Natural killer cell treated with Interleukin-12 subunit alpha and Interleukin-12 subunit beta and Interleukin-15 and Interleukin-18, amount 100 ng/mL, for 72 hours (primary cell): ENCODE data around the gene PHETA2. TPM values are rescaled to one million over a fixed set of nuclear protein-coding genes. Genes with fewer than 3 reads are reported as not detected.
"Not testable (repeated sequence)": the region's sequence is repeated elsewhere in the genome, so short reads cannot be mapped to it uniquely, and the experiment has no call there.

Experiments used
- ATAC-seq, 2 donors: fragments of 150-1000 bp; cut with Tn5 transposase in 1 of 2; sonication (Bioruptor Pico), chemical (Tn5 transposase) in 1 of 2; 2 replicates each; pipeline ENCODE4 v1.10.0; 2021
- DNase-seq: peaks from one replicate; pipeline ENCODE4 v3.0.0; 2022; ENCODE audit warnings: low spot score
- H3K27ac Mint-ChIP-seq, 2 donors: 1 replicate in 1 of 2; 2 replicates in 1 of 2; pipeline ENCODE4 v1.8.0; 2022; ENCODE audit warnings: mixed read lengths in 2 of 2, mild to moderate bottlenecking in 1 of 2, moderate library complexity in 1 of 2
- H3K27me3 Mint-ChIP-seq, 2 donors: 1 replicate in 1 of 2; 2 replicates in 1 of 2; pipeline ENCODE4 v1.8.0; 2022; ENCODE audit warnings: mixed read lengths in 2 of 2
- H3K36me3 Mint-ChIP-seq: one replicate; pipeline ENCODE4 v1.8.0; 2022; ENCODE audit warnings: mixed read lengths
- H3K4me1 Mint-ChIP-seq, 2 donors: 1 replicate in 1 of 2; 2 replicates in 1 of 2; pipeline ENCODE4 v1.8.0; 2022; ENCODE audit warnings: low read depth in 2 of 2, mixed read lengths in 2 of 2, mild to moderate bottlenecking in 1 of 2
- H3K4me3 Mint-ChIP-seq: one replicate; pipeline ENCODE4 v1.8.0; 2022; ENCODE audit warnings: mixed read lengths
- H3K9me3 Mint-ChIP-seq: 2 replicates; pipeline ENCODE4 v1.8.0; 2022; ENCODE audit warnings: mixed read lengths
- total RNA-seq, 2 donors: library from RNA; stranded (reverse); gene quantifications; one replicate each; pipeline ENCODE4 v1.2.3, GENCODE V29; 2022

Gene PHETA2
- total RNA-seq, 2 donors from 2014 or later: 1.5 TPM

DNA sequence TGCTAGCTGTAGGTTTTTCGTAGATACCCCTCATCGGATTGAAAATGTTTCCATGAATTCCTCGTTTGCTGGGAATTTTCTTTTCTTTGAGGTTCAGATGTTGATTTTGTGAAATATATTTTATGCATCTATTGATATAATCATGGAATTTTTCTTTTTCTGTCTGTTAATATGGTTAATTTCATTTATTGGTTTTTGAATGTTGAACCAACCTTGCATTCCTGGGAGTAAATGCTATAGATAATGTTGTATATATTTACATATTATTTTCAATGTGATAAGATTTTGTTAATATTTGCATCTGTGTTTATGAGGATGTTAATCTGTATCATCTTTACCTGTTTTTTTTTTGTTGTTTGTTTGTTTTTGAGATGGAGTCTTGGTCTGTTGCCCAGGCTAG, 27.2 kb downstream of the PHETA2 start:
- peaks cover 11% of the 10 kb centered on the region for H3K9me3 Mint-ChIP-seq

DNA sequence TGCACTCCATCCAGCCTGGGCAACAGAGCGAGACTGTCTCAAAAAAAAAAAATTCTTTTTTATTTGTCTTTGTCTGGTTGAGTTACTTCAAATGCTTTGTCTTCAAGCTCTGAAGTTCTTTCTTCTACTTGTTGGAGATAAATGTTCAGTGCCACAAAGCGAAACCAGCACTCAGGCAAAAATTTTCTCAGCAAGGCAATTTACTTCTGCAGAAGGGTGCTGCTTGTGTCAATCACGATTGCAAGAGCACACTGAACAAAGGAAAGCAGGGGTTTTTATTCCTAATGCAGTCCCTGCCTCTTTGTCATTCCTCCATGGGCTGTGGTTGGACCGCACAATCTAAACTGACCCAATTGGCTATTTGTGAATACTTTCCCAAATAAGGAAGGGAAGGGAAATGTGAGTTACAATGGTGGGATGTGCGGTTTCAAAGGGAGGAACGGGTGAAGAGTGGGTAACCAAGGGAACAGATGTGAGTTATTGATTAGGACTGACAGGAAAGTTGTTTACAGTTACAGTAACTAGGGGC, 30.3 kb downstream of the PHETA2 start:
- H3K9me3 Mint-ChIP-seq: peaks cover 11% of the 10 kb centered on the region
- not testable (repeated sequence) for ATAC-seq, DNase-seq, H3K27ac Mint-ChIP-seq, H3K4me3 Mint-ChIP-seq, H3K27me3 Mint-ChIP-seq, H3K4me1 Mint-ChIP-seq
- H3K36me3 Mint-ChIP-seq: peaks cover 27% of the 10 kb centered on the region

More for the DNA sequence above, 27.2 kb downstream of the PHETA2 start:
- Mint-ChIP-seq H3K4me3 (no peak overlapping the region), H3K27ac (no peak overlapping the region), H3K4me1 (peaks cover 0 to 2% of the 10 kb centered on the region in 2 donors), H3K36me3 (peaks cover 31% of the 10 kb centered on the region), H3K27me3 (no peaks in the 10 kb centered on the region)
- DNase-seq (no peak), ATAC-seq (no peak)

DNA sequence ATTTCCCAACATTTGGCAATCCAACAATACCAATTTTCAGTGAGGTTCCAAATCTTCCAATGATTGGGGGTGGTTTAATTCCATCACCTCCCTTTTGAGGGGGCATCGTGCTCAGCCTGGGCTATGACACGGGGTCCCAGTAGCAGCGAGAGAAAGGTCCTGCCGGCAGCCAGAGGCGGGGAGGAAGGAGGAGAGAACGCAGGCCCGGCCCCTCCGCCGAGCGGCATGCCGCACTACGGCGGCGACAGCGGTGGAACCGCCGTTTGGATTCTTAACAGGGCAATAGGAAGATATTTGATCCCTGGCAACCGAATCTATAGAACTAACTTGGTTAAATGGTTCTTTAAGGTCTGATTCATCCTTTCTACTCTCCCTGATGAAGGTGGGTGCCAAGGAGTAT, 34.8 kb downstream of the PHETA2 start:
- H3K4me1 Mint-ChIP-seq: no peaks in the 10 kb centered on the region
- no peak overlapping the region for H3K4me3 Mint-ChIP-seq
- H3K36me3 Mint-ChIP-seq: peaks cover 10% of the 10 kb centered on the region
- H3K27ac Mint-ChIP-seq: no peak overlapping the region
- ATAC-seq (no peak), DNase-seq (no peak)
- no peaks in the 10 kb centered on the region for H3K27me3 Mint-ChIP-seq
- H3K9me3 Mint-ChIP-seq: peaks cover 9% of the 10 kb centered on the region

DNA sequence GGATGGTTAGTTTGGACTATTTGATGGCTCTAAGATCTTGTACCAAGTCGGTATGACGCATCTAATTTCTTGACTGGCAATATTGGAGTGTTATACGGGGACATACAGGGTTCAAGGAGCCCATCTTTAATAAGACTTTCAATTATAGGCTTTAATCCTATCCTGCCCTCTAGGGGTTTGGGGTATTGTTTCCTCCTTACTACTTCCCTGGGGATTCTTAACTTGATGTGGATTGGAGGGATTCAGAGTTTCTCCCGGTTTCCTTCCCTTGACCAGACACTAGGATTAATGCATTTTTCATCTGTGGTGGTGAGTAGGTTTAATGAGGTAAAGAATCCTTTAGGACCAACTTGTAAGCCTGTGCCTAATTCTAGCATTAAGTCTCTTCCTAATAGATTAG, 37.8 kb downstream of the PHETA2 start:
- ATAC-seq (no peak), DNase-seq (no peak)
- no peaks in the 10 kb centered on the region for H3K4me1 Mint-ChIP-seq
- no peaks in the 10 kb centered on the region for H3K27me3 Mint-ChIP-seq
- peaks cover 18% of the 10 kb centered on the region for H3K36me3 Mint-ChIP-seq
- H3K27ac Mint-ChIP-seq: no peak overlapping the region
- H3K4me3 Mint-ChIP-seq: no peak overlapping the region
- H3K9me3 Mint-ChIP-seq: peaks cover 12% of the 10 kb centered on the region

DNA sequence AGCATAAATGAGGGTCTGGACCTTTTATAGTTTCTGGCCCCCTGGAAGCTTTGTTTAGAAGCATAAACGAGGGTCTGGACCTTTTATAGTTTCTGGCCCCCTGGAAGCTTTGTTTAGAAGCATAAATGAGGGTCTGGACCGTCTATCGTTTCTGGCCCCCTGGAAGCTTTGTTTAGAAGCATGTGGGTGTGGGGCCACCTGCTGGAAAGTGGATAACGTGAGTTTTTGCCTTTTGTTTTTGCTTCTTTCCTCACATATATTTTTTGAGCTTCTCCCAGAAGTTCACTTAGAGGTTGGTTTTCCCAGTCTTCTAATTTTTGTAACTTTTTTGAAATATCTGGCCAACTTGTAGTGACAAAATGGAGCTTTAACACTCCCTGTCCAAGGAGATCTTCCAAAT, 38.7 kb downstream of the PHETA2 start:
- not testable (repeated sequence) for H3K4me3 Mint-ChIP-seq, ATAC-seq, DNase-seq, H3K4me1 Mint-ChIP-seq, H3K27ac Mint-ChIP-seq, H3K27me3 Mint-ChIP-seq
- H3K36me3 Mint-ChIP-seq: peaks cover 18% of the 10 kb centered on the region
- peaks cover 12% of the 10 kb centered on the region for H3K9me3 Mint-ChIP-seq

DNA sequence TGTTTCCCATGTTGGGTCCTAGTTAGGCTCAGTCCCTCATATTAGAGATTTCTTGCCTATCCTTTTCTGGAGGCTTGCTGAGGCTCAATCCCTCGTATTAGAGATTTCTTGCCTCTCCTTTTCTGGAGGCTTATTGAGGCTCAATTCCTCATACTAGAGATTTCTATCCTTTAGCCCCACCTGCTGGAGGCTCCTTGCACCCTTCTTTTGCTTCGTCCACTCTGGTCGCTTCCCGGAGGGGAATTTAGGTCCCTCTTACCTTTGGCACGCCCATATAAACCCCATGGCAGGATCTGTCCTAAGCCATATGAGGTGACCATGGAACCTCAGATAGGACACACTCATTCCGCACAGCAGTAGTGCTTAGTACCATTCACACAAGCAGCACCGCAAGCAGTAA, 40.7 kb downstream of the PHETA2 start:
- H3K4me1 Mint-ChIP-seq: peaks cover 8 to 11% of the 10 kb centered on the region in 2 donors
- H3K27ac Mint-ChIP-seq: no peak overlapping the region
- DNase-seq: peak; percentile 49
- no peaks in the 10 kb centered on the region for H3K27me3 Mint-ChIP-seq
- peaks cover 12% of the 10 kb centered on the region for H3K9me3 Mint-ChIP-seq
- ATAC-seq: no peak
- peaks cover 18% of the 10 kb centered on the region for H3K36me3 Mint-ChIP-seq
- no peak overlapping the region for H3K4me3 Mint-ChIP-seq

DNA sequence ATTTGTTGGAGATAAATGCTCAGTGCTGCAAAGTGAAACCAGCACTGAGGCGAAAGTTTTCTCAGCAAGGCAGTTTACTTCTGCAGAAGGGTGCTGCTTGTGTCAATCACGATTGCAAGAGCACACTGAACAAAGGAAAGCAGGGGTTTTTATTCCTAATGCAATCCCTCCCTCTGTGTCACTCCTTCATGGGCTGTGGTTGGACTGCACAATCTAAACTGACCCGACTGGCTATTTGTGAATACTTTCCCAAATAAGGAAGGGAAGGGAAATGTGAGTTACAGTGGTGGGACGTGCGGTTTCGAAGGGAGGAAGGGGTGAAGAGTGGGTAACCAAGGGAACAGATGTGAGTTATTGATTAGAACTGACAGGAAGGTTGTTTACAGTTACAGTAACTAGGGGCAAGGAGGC, 41.4 kb downstream of the PHETA2 start:
- H3K27me3 Mint-ChIP-seq, H3K4me3 Mint-ChIP-seq, H3K27ac Mint-ChIP-seq, DNase-seq, ATAC-seq: not testable (repeated sequence)
- Mint-ChIP-seq H3K36me3 (peaks cover 18% of the 10 kb centered on the region), H3K9me3 (peaks cover 12% of the 10 kb centered on the region), H3K4me1 (peaks cover 14 to 18% of the 10 kb centered on the region in 2 donors)

DNA sequence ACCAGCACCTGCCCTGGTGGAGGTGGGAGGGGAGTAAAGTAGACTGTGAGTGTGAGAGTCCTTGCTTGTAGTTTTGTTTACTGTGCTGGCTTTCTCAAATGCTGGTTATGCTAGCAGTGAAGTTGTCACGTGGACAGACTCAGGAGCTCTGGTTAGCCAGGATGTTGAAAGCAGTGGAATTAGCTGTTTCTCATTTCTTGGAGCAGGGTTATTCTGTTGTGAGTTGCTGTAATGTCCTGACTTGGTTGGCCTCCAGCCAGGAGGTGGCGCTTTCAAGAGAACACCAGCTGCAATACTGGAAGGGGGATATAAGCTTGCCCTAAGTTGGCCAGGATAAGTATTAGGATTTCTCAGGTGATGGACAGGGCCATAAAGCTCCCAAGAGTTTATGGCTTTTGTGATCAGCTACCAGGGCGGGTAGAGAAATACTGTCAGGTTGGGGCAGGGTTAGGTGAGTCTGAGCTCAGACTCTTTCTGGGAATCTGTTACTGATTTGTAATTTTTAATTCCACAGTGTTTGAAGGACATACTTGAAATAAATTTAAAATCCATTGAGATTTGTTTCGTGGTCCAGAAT, 42.9 kb downstream of the PHETA2 start:
- no peak for ATAC-seq
- Mint-ChIP-seq H3K27ac (no peak overlapping the region), H3K4me1 (peaks cover 20 to 28% of the 10 kb centered on the region in 2 donors), H3K4me3 (no peak overlapping the region), H3K27me3 (no peaks in the 10 kb centered on the region), H3K9me3 (peaks cover 12% of the 10 kb centered on the region), H3K36me3 (peaks cover 18% of the 10 kb centered on the region)
- peak; percentile 38 for DNase-seq

DNA sequence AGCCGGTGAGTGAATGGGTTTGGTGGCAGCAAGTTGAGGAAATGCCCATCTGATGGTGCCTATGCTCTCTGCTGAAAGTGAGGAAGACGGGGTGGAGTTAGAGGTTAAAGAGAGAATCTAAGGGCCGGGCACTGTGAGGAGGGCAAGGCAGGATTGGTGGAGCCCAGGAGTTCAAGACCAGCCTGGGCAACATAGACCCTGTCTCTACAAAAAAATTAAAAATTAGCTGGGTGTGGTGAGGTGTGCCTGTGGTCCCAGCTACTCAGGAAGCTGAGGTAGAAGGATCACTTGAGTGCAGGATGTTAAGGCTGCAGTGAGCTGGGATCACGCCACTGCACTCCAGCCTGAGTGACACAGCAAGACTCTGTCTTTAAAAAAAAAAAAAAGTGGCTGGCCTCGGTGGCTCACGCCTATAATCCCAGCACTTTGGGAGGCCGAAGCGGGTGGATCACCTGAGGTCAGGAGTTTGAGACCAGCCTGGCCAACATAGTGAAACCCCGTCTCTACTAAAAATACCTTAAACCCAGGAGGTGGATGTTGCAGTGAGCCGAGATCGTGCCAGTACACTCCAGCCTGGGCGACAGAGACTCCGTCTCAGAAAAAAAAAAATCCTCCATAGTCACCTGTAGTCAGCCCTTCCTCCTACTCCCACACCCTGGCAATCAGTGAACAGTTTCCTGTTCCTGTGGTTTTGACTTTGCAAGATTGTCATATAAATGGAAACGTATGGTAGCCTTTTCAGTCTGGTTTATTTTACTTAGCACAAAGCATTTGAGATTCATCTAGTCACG, 46.4 kb downstream of the PHETA2 start:
- not testable (repeated sequence) for H3K9me3 Mint-ChIP-seq, H3K27me3 Mint-ChIP-seq, H3K36me3 Mint-ChIP-seq, DNase-seq
- peak; percentile 33 to 57 for ATAC-seq
- Mint-ChIP-seq H3K4me1 (peaks cover 20 to 29% of the 10 kb centered on the region in 2 donors), H3K27ac (peak overlapping the region; percentile 53 to 82), H3K4me3 (peak overlapping the region; percentile 77)

DNA sequence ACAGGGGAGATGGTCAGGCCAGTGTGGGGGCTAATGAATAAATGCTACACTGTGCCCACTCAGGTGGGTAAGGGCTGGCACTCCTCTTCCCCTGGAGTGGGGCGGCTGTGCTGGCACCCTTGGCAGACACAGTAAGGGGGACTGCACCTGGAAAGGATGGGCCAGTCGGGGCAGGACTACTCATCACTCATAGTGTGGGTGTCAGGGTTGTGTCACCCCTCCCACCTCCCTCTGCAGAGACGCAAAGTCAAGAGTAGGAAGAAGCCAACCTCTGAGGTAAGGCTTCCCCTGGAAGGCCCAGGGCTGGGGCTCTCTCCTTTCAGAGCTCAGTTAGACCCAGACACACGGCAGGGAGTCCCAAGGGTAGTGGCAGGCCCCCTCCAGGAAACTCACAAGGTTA, 49.5 kb downstream of the PHETA2 start:
- H3K27ac Mint-ChIP-seq, ATAC-seq, DNase-seq, H3K9me3 Mint-ChIP-seq, H3K4me3 Mint-ChIP-seq, H3K36me3 Mint-ChIP-seq, H3K27me3 Mint-ChIP-seq: not testable (repeated sequence)
- peaks cover 20 to 29% of the 10 kb centered on the region in 2 donors for H3K4me1 Mint-ChIP-seq

DNA sequence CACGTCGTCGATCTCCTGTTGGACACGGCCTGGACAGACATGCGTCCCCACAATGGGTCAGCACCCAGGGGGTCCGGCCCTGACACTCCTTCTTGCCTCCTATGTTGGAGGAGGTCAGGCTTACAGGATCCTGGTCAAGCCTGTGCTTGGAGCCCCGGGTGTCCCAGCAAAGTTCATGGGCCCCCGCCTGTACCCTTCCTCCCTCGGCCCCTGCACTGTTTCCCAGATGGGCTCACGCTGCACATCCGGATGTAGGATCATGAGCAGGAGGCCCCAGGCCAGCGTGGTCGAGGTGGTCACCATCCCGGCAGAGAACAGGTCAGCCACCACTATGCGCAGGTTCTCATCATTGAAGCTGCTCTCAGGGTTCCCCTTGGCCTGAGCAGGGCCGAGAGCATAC, 53.6 kb downstream of the PHETA2 start:
- H3K36me3 Mint-ChIP-seq: no peaks in the 10 kb centered on the region
- H3K9me3 Mint-ChIP-seq: no peaks in the 10 kb centered on the region
- no peak overlapping the region for H3K4me3 Mint-ChIP-seq
- no peaks in the 10 kb centered on the region for H3K27me3 Mint-ChIP-seq
- no peak for DNase-seq
- H3K4me1 Mint-ChIP-seq: peaks cover 0 to 10% of the 10 kb centered on the region in 2 donors
- ATAC-seq: no peak
- no peak overlapping the region for H3K27ac Mint-ChIP-seq

DNA sequence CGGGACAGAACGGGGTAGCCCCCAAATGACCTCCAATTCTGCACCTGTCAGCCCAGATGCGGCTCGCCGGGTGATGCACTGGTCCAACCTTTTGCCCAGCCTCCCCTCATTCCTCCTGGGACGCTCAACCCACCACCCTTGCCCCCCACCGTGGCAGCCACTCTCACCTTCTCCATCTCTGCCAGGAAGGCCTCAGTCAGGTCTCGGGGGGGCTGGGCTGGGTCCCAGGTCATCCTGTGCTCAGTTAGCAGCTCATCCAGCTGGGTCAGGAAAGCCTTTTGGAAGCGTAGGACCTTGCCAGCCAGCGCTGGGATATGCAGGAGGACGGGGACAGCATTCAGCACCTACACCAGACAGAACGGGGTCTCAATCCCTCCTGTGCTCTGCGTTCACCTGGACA, 54.0 kb downstream of the PHETA2 start:
- H3K27ac Mint-ChIP-seq, H3K9me3 Mint-ChIP-seq, DNase-seq, H3K27me3 Mint-ChIP-seq, H3K36me3 Mint-ChIP-seq, H3K4me3 Mint-ChIP-seq, ATAC-seq: not testable (repeated sequence)
- peaks cover 0 to 11% of the 10 kb centered on the region in 2 donors for H3K4me1 Mint-ChIP-seq
